Bronchial epithelial cell (primary cell): ENCODE data around the gene LOXHD1. TPM values are rescaled to one million over a fixed set of nuclear protein-coding genes. Genes with fewer than 3 reads are reported as not detected.

Experiments used
- DNase-seq: peaks from one replicate; pipeline ENCODE4 v3.0.0-alpha.2; 2010; ENCODE audit warnings: low read depth
- FAIRE-seq: peaks from 2 replicates; lab custom pipeline; 2011; peaks lifted over from hg19 to GRCh38; lab: Jason Lieb, UNC
- H3K27me3 ChIP-seq: 2 replicates; pipeline ENCODE4 v1.5.1; 2011; ENCODE audit warnings: low read length; ENCODE audit not compliant: control insufficient read depth, insufficient read depth
- H3K36me3 ChIP-seq: 2 replicates; pipeline ENCODE4 v1.5.1; 2011; ENCODE audit warnings: low read length; ENCODE audit not compliant: control insufficient read depth, insufficient read depth
- H3K4me3 ChIP-seq: 2 replicates; pipeline ENCODE4 v1.5.1; 2011; ENCODE audit warnings: mild to moderate bottlenecking, low read depth, low read length, control low read depth
- total RNA-seq: library from RNA; depleted of rRNA; stranded (reverse); fragments of >200 nt; gene quantifications from 2 replicates; pipeline ENCODE4 v1.2.1, GENCODE V29; 2014
- TF ChIP-seq, protein P1 (sequence below): IDR thresholded peaks from 2 replicates; pipeline ENCODE4 v1.5.1; 2011; ENCODE audit warnings: mild to moderate bottlenecking, moderate library complexity, low read length, control low read depth, inconsistent platforms; ENCODE audit not compliant: insufficient read depth, severe bottlenecking

The LOXHD1 gene
- total RNA-seq, 1 donor from 2014 or later = not detected

DNA sequence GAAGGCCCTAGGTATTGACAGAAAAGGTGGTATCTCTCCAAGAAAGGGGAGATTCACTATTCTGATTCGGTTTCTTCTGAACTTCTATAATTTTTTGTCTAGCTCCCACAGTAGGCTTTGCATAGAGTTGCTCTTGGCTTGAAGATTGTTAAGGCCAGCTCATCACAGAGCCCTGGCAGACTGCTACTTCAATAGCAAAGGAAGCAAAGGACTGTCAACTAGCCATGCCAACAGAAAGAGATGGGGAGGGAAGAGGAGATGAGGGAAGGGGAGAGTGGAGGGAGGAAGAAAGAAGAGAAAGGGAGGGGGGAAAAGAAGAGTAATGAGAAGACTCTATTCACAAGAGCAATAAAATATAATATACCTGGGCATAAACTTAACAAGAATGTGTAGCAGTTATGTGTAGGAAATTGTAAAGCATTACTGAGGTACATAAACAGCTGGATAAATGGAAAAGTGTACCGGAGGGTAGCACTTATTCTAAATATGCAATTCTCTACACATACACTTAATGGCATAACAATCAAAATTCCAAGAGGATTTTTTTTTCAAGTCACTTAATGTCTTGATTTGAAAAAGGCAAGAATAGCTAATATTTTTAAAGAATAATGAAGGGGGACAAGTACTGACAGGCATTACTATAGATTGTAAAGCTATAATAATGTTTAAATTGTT is 102.5 kb downstream of the LOXHD1 start:
- Histone ChIP-seq H3K36me3 (no peaks in the 10 kb centered on the region), H3K4me3 (no peak overlapping the region), H3K27me3 (no peaks in the 10 kb centered on the region)
- TF ChIP-seq, protein P1, sequence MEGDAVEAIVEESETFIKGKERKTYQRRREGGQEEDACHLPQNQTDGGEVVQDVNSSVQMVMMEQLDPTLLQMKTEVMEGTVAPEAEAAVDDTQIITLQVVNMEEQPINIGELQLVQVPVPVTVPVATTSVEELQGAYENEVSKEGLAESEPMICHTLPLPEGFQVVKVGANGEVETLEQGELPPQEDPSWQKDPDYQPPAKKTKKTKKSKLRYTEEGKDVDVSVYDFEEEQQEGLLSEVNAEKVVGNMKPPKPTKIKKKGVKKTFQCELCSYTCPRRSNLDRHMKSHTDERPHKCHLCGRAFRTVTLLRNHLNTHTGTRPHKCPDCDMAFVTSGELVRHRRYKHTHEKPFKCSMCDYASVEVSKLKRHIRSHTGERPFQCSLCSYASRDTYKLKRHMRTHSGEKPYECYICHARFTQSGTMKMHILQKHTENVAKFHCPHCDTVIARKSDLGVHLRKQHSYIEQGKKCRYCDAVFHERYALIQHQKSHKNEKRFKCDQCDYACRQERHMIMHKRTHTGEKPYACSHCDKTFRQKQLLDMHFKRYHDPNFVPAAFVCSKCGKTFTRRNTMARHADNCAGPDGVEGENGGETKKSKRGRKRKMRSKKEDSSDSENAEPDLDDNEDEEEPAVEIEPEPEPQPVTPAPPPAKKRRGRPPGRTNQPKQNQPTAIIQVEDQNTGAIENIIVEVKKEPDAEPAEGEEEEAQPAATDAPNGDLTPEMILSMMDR = no peak
- DNase-seq (no peak), FAIRE-seq (no peak)

DNA sequence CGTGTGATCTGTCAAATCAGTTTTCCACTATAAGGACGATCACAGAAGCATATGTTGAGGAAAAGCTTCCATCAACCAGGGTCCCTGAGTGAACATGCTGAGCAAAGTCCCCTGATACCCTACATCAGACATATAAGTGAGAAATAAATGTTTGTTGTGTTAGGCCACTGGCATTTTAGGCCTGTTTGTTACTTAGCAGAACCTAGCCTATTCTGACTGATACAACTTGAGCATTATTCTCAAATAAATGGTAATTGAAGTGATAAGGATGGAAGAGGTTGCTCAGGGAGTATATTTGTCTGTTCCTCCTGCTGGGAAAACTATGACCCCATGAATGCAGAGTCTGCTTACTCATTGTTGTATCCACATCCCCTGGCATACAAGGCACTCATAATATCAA is 106.4 kb downstream of the LOXHD1 start:
- FAIRE-seq (no peak), DNase-seq (no peak)
- TF ChIP-seq, protein P1 = no peak
- Histone ChIP-seq H3K4me3 (no peak overlapping the region), H3K27me3 (no peaks in the 10 kb centered on the region), H3K36me3 (no peaks in the 10 kb centered on the region)

DNA sequence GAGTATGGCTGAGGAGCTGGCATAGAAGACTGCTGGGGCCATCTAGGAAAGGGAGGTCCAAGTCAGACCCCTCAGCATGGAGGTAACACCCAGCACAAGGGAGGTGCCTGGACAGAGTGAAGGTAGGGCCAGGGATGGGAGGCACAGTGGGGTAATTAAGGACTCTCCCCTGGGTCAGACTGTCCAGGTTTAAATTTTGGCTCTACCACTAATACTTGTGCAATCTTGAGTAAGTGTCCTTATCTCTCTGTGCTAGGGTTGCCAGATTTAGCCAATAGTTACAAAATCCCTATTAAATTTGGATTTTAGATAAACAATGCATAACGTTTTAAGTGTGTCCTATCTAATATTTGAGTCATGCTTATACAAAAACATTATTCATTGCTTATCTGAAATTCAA is 109.5 kb downstream of the LOXHD1 start:
- TF ChIP-seq, protein P1 = no peak
- Histone ChIP-seq H3K4me3 (no peak overlapping the region), H3K36me3 (no peaks in the 10 kb centered on the region), H3K27me3 (no peaks in the 10 kb centered on the region)
- DNase-seq (no peak), FAIRE-seq (no peak)

DNA sequence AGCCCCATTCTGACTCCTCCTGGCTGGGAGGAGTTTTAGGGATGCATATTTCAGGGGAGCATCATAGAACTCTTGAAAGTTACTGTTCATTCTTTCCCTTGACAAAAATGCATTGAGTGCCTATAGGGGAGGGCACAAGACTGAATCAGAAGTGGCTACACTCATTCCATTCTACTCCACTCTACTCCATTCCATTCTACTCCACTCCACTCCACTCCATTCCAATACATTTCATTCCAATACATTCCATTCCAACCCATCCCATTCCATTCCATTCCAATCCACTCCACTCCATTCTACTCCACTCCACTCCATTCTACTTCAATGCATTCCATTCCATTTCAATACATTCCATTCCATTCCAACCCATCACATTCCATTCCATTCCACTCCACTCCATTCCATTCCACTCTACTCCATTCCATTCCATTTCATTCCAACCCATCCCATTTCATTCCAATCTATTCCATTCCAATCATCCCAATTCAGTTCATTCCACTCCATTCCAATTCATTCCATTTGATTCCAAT is 110.8 kb downstream of the LOXHD1 start:
- TF ChIP-seq, protein P1 = no peak
- DNase-seq (no peak), FAIRE-seq (no peak)
- no peaks in the 10 kb centered on the region for H3K27me3 ChIP-seq
- H3K36me3 ChIP-seq = no peaks in the 10 kb centered on the region
- H3K4me3 ChIP-seq = no peak overlapping the region

DNA sequence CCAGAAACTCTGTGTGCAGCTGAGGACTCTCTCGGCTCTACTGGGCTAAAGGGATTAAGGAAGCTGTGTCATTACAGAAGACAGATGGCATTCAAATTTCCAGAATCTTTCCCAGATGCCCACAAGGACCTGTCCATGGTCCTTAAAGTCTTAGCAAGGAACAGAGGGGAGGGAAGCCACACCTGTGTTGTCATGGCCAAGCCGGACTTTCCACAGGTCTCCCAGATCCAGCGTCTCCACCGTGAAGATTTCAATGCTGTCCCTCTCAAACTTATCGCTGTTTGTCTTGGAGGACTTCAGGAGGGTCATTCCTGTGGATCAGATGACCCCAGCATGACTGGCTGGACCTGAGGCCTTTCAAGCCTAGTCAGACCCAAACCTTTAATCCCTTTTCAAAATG is 114.5 kb downstream of the LOXHD1 start:
- Histone ChIP-seq H3K27me3 (no peaks in the 10 kb centered on the region), H3K4me3 (no peak overlapping the region), H3K36me3 (no peaks in the 10 kb centered on the region)
- TF ChIP-seq, protein P1 = no peak
- DNase-seq (peak; percentile 20), FAIRE-seq (no peak)
